Body of pancreas (tissue), 4 donors: ENCODE results near the gene TOPAZ1.

ENCODE experiments used
- POLR2A ChIP-seq, 3 donors: fragments of 450-650 bp; IDR thresholded peaks; one replicate each; pipeline ENCODE4 v1.6.1; 2016; ENCODE audit warnings: antibody characterized with exemption in 3 of 3, mild to moderate bottlenecking in 2 of 3
- TF ChIP-seq, protein P1 (sequence below), 7 experiments: fragments of 450-650 bp in 4 of 7; fragments of 200-600 bp in 3 of 7; sonication (generic) in 3 of 7; IDR thresholded peaks; one replicate each; pipeline ENCODE4 v1.5.1; 2016 to 2019; ENCODE audit warnings: antibody characterized with exemption in 7 of 7

DNA sequence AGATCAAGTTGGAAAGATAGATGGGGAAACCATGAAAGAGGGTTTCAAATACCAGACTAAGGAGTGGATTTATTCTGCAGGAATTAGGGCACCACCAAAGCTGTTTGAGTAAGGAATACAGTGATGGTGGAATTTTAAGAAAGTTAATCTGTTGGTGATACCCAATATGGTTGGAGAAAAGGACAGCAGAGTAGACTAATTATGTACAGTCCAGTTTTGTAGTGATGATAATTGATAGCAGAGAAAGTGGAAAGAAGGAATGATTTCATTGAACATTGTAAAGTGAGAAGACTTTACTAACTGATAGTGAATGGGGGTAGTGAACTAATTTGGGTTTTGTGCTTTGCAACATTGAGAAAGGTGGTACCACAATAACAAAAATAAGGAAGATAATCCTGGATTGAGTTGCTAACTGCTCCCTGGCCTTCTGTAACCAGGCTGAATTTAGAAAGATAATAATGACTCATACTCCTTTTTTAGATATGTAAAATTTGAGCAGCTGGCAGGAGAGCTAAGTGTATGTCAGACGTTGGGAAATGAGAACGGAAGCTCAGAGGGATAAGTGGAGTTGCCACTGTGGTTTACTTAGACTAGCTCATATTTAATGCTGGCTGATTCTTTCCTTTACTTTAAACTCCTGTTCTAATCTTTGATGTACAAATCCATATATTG, 113.8 kb downstream of the TOPAZ1 start:
- TF ChIP-seq POLR2A (IDR thresholded peaks at IDR 0.05): no peak
- TF ChIP-seq, protein P1, sequence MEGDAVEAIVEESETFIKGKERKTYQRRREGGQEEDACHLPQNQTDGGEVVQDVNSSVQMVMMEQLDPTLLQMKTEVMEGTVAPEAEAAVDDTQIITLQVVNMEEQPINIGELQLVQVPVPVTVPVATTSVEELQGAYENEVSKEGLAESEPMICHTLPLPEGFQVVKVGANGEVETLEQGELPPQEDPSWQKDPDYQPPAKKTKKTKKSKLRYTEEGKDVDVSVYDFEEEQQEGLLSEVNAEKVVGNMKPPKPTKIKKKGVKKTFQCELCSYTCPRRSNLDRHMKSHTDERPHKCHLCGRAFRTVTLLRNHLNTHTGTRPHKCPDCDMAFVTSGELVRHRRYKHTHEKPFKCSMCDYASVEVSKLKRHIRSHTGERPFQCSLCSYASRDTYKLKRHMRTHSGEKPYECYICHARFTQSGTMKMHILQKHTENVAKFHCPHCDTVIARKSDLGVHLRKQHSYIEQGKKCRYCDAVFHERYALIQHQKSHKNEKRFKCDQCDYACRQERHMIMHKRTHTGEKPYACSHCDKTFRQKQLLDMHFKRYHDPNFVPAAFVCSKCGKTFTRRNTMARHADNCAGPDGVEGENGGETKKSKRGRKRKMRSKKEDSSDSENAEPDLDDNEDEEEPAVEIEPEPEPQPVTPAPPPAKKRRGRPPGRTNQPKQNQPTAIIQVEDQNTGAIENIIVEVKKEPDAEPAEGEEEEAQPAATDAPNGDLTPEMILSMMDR (IDR thresholded peaks at IDR 0.05): no peak
